HG02852 (cell line): ENCODE measurements around the gene CRIP2.

Experiments used
- ATAC-seq: cut with Tn5 transposase; IDR thresholded peaks from one replicate; pipeline ENCODE4 v1.9.1; 2021; ENCODE audit warnings: mild to moderate bottlenecking, moderate library complexity; ENCODE audit not compliant: unreplicated experiment

CRIP2 gene

GRCh38 chr14:105476097-105476830 lies 1.6 kb downstream of the CRIP2 start:
- ATAC-seq: no peak

GRCh38 chr14:105476831-105477659 lies 2.4 kb downstream of the CRIP2 start:
- ATAC-seq: no peak

- no peak for ATAC-seq
Measured at GRCh38 chr14:105477660-105478397, 3.2 kb downstream of the CRIP2 start.

GRCh38 chr14:105478398-105479251 lies 4.0 kb downstream of the CRIP2 start:
- no peak for ATAC-seq

GRCh38 chr14:105479431-105480158 lies 5.0 kb downstream of the CRIP2 start:
- no peak for ATAC-seq

GRCh38 chr14:105480199-105480746 lies 5.7 kb downstream of the CRIP2 start:
- ATAC-seq: no peak

GRCh38 chr14:105480807-105481801 lies 6.5 kb downstream of the CRIP2 start:
- no peak for ATAC-seq

GRCh38 chr14:105481886-105482457 lies 7.4 kb downstream of the CRIP2 start:
- ATAC-seq: no peak

GRCh38 chr14:105482486-105483110 lies 8.0 kb downstream of the CRIP2 start:
- no peak for ATAC-seq

GRCh38 chr14:105483300-105484068 lies 8.9 kb downstream of the CRIP2 start:
- ATAC-seq: no peak

GRCh38 chr14:105484069-105484996 lies 9.7 kb downstream of the CRIP2 start:
- no peak for ATAC-seq

- ATAC-seq: no peak
Measured at GRCh38 chr14:105484997-105485393, 10.4 kb downstream of the CRIP2 start.

- no peak for ATAC-seq
Measured at GRCh38 chr14:105485739-105486162, 11.1 kb downstream of the CRIP2 start.

- ATAC-seq: no peak
Measured at GRCh38 chr14:105486163-105486973, 11.7 kb downstream of the CRIP2 start, which contains the start of gene CRIP1. CRIP1 (plus strand) TSS chr14:105486886; CDS start chr14:105487260, 374 bp downstream.

- no peak for ATAC-seq
Measured at GRCh38 chr14:105486974-105487448, 12.4 kb downstream of the CRIP2 start.
